ENCODE measurements around the gene SGMS1. TPM values are rescaled to one million over a fixed set of nuclear protein-coding genes. Genes with fewer than 3 reads are reported as not detected.

SGMS1 gene
- total RNA-seq, 1 donor, result 61.2 TPM

GRCh38 chr10:50286996-50287803 is 336.6 kb downstream of the SGMS1 start:
- TF ChIP-seq CTCF (IDR thresholded peaks at IDR 0.05; ENCODE audit: insufficient read depth, low read length), result no peak
- DNase-seq (ENCODE audit: low read depth), result peak; percentile 25
- no peak overlapping the region for H3K4me3 ChIP-seq (ENCODE audit: low read depth, low read length)

GRCh38 chr10:50286517-50286916 is 337.2 kb downstream of the SGMS1 start:
- no peak overlapping the region for H3K4me3 ChIP-seq (ENCODE audit: low read depth, low read length)
- peak; percentile 98 for DNase-seq (ENCODE audit: low read depth)
- TF ChIP-seq CTCF (IDR thresholded peaks at IDR 0.05; ENCODE audit: insufficient read depth, low read length), result no peak

- no peak overlapping the region for H3K4me3 ChIP-seq (ENCODE audit: low read depth, low read length)
- no peak for DNase-seq (ENCODE audit: low read depth)
- TF ChIP-seq CTCF (IDR thresholded peaks at IDR 0.05; ENCODE audit: insufficient read depth, low read length), result no peak
Measured at GRCh38 chr10:50281967-50282522, 341.7 kb downstream of the SGMS1 start.

GRCh38 chr10:50281210-50281966 is 342.4 kb downstream of the SGMS1 start:
- no peak for DNase-seq (ENCODE audit: low read depth)
- TF ChIP-seq CTCF (IDR thresholded peaks at IDR 0.05; ENCODE audit: insufficient read depth, low read length), result no peak

GRCh38 chr10:50280049-50280841 is 343.5 kb downstream of the SGMS1 start:
- no peak for TF ChIP-seq CTCF (IDR thresholded peaks at IDR 0.05; ENCODE audit: insufficient read depth, low read length)
- DNase-seq (ENCODE audit: low read depth), result no peak
- H3K4me3 ChIP-seq (ENCODE audit: low read depth, low read length), result no peak overlapping the region

More at GRCh38 chr10:50281210-50281966, 342.4 kb downstream of the SGMS1 start:
- H3K4me3 ChIP-seq (ENCODE audit: low read depth, low read length), result no peak overlapping the region

GRCh38 chr10:50279489-50279888 is 344.3 kb downstream of the SGMS1 start:
- no peak for TF ChIP-seq CTCF (IDR thresholded peaks at IDR 0.05; ENCODE audit: insufficient read depth, low read length)
- no peak for DNase-seq (ENCODE audit: low read depth)
- H3K4me3 ChIP-seq (ENCODE audit: low read depth, low read length), result no peak overlapping the region

Measured in fibroblast of the aortic adventitia (primary cell).